ENCODE measurements around the gene HOXB5.

HOXB5 gene

GRCh38 chr17:48571826-48572417 lies 21.7 kb downstream of the HOXB5 start:
- no peak for DNase-seq

- no peak for DNase-seq
These were observed 22.4 kb downstream of the HOXB5 start for GRCh38 chr17:48571024-48571818.

GRCh38 chr17:48570325-48571023 lies 23.1 kb downstream of the HOXB5 start:
- DNase-seq, result no peak

GRCh38 chr17:48569674-48570324 lies 23.8 kb downstream of the HOXB5 start:
- no peak for DNase-seq

- no peak for DNase-seq
These were observed 24.4 kb downstream of the HOXB5 start for GRCh38 chr17:48569240-48569582.

GRCh38 chr17:48568499-48569239 lies 24.9 kb downstream of the HOXB5 start:
- no peak for DNase-seq

- no peak for DNase-seq
These were observed 25.8 kb downstream of the HOXB5 start for GRCh38 chr17:48567646-48568354.

- DNase-seq, result no peak
These were observed 26.4 kb downstream of the HOXB5 start for GRCh38 chr17:48567209-48567608.

- DNase-seq, result no peak
These were observed 26.9 kb downstream of the HOXB5 start for GRCh38 chr17:48566717-48567116.

GRCh38 chr17:48565925-48566710 lies 27.5 kb downstream of the HOXB5 start:
- DNase-seq, result no peak

GRCh38 chr17:48565022-48565554 lies 28.5 kb downstream of the HOXB5 start:
- no peak for DNase-seq

GRCh38 chr17:48564188-48565021 lies 29.2 kb downstream of the HOXB5 start:
- DNase-seq, result no peak

GRCh38 chr17:48563867-48564187 lies 29.8 kb downstream of the HOXB5 start:
- DNase-seq, result no peak

- no peak for DNase-seq
These were observed 30.2 kb downstream of the HOXB5 start for GRCh38 chr17:48563385-48563838.

GRCh38 chr17:48562934-48563333 lies 30.6 kb downstream of the HOXB5 start:
- no peak for DNase-seq

- DNase-seq, result no peak
These were observed 31.4 kb downstream of the HOXB5 start for GRCh38 chr17:48561884-48562810.

- DNase-seq, result no peak
These were observed 33.5 kb downstream of the HOXB5 start for GRCh38 chr17:48559840-48560817.

All from NCI-H2081 (cell line).